ENCODE measurements around the gene CCDC97. TPM values are rescaled to one million over a fixed set of nuclear protein-coding genes. Genes with fewer than 3 reads are reported as not detected.

CCDC97 gene
- polyA plus RNA-seq, 4 donors = 30.8 to 40.1 (median 34.1) TPM

DNA sequence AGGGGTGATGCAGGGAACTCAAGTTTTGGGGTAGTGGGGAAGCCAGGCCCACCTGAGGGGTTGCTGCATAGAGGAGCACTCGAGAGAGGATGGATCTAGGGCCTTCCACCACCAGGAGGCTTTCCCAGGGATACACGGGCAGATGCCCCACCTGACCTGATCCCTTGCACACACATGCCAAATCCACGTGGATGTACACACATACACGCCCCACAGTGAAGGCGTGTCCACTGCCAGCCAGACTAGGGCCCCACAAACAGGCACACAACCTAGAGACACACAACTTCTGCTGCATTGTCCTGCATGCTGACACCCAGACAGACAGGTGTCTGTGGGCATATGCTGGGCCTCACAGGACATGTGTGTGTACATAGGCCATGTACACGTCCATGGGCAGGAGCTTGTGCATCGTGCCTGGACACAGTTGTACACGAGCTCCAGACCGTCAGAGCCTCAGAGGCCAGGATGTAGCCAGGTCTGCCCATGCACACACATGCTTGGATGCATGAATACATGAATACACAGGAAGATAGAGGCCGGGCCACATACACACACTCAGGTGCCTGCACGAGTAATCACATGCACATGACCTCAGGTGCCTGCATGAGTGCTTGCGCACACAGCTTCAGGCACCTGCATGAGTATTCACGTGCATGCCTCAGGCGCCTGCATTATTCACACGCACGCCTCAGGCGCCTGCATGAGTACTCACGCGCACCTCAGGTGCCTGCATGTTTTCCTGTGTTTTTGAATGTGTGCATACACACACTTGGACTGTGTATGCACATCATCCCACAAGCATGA lies 8.9 kb downstream of the CCDC97 start:
- no peak for DNase-seq (ENCODE audit: low read depth in 4 of 4, low spot score in 2 of 4)

DNA sequence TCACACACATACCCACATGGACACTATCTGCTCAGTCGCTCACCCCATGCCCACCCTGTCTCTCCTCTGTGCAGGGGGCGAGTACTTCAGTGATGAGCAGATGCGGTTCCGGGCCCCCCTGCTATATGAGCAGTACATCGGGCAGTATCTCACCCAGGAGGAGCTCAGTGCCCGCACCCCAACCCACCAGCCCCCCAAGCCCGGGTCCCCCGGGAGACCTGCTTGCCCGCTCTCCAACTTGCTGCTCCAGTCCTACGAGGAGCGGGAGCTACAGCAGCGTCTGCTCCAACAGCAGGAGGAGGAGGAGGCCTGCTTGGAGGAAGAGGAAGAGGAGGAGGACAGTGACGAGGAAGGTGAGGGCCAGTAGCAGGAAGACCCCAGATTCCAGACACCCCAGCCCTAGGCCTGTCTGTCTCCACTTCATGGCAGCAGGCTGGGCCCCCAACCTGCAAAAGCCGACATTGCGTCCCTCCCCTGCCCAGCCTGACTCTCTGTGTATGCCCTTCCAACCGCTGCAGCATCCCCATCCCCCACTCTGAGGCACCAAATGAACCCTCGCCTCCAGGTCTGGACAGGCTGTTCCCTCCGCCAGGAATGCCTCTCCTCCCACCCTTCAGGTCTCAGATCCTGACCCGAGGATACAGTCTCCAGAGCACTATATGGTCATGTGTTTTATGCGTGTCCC lies 9.7 kb downstream of the CCDC97 start:
- DNase-seq (ENCODE audit: low read depth in 4 of 4, low spot score in 2 of 4) = no peak

DNA sequence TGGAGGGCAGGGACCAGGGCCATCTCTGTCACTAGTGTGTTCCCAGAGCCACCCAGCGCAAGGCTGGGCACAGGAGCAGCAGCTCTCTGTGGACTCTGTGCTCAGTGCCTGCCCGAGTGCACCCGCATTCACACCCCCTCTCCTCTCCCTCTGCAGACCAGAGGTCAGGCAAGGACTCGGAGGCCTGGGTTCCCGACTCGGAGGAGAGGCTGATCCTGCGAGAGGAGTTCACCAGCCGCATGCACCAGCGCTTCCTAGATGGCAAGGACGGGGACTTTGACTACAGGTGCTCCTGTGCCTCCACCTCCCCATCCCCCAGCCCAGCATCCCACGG lies 10.2 kb downstream of the CCDC97 start:
- no peak for DNase-seq (ENCODE audit: low read depth in 4 of 4, low spot score in 2 of 4)

DNA sequence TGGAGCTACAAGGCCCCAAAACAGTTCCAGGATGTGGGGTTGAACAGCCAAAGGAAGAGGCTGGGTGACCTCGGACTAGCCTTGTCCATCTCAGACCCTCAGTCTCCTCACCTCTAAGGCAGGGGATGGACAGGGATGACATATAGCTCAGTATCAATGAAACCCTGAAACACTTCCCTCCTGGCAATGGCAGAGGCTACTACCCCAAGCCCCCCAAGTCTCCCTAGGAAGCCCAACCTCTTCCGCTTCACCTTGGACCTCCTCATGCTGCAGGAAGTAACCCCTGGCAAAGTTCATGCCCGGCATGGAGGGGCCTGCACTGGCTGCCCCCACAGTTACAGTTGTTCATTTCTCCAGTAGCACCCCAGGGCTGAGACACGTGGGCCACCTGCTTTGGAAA lies 10.6 kb downstream of the CCDC97 start:
- no peak for DNase-seq (ENCODE audit: low read depth in 4 of 4, low spot score in 2 of 4)

DNA sequence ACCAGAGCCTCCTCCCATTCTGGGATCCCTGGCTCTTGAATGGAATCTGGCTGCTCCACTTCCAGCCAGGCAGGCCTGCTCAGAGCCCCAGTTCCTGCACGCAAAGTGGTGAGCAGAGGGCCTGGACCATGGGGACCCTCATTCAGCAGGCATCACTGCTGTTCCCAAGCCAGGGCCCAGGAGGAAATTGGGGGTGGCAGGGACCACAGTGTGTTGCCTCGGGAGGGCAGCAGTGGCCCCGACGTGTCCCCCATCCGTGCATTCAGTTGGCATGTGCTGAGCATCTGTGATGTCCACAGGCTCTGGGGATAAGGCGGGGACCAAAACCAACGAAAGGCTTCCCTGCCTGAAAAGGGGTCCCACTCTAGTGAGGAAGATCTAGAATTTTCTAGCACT lies 11.2 kb downstream of the CCDC97 start:
- no peak for DNase-seq (ENCODE audit: low read depth in 4 of 4, low spot score in 2 of 4)

DNA sequence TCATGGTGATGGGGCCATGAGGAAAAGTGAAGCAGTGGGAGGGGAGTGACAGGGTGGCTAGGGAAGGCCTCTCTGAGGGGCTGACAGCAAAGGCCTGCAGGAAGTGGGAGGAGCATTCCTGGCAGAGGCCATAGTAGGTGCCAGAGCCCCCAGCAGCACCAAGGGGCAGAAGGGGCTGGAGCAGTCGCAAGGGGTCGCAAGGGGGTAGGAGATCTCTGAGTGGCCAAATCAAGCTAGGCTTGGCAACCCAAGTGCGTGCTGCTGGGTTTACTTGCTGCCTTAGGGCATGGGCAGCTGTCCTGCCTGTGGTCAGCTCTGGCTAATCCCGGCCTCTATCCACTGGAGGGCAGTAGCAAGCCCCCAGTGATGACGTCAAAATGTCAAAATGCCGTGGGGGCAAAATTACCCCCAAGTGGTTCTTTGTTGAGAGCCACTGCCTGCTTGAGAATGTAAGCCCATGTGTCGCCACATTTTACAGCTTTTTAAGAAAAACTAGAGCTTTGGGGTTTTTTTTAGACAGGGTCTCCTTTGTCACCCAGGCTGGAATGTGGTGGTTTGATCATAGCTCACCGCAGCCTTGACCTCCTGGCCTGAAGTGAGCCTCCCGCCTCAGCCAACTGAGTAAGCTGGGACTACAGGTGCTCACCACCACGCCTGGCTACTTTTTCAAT lies 11.8 kb downstream of the CCDC97 start:
- DNase-seq (ENCODE audit: low read depth in 4 of 4, low spot score in 2 of 4) = no peak

DNA sequence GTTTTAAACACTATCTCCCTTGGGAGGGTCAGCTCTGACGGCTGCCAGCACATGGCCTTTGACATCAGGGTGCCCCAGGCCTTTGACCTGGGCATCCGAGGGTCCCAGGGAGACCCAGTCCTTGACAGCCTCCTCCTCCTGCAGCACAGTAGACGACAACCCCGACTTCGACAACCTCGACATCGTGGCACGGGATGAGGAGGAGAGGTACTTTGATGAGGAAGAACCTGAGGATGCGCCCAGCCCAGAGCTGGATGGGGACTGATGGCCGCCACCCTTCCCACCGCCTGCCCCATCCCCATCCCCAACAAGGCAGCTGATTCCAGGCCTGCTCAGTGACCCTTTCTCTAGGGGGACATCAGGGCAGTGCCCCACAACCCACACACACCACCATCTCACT lies 12.5 kb downstream of the CCDC97 start:
- DNase-seq (ENCODE audit: low read depth in 4 of 4, low spot score in 2 of 4) = no peak

DNA sequence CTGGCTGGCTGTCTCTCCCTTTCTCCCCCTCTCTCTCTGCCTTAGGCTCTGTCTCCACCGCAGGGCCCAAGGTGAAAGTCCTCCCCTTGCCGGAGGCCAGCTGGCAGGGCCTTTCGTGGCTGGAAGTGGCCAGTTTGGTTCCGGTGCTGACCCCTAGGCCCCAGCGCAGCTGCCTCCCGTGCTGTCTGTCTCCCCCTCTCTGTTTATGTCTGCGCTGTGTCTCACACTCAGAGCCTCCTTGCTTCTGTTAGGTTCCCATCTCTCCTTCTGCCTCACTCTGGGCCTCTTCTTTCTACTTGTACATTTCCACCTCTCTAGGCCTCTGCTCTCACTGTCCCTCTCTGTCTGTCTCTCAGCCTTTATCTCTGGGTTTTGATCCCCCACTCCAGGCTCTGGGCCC lies 13.1 kb downstream of the CCDC97 start:
- no peak for DNase-seq (ENCODE audit: low read depth in 4 of 4, low spot score in 2 of 4)

DNA sequence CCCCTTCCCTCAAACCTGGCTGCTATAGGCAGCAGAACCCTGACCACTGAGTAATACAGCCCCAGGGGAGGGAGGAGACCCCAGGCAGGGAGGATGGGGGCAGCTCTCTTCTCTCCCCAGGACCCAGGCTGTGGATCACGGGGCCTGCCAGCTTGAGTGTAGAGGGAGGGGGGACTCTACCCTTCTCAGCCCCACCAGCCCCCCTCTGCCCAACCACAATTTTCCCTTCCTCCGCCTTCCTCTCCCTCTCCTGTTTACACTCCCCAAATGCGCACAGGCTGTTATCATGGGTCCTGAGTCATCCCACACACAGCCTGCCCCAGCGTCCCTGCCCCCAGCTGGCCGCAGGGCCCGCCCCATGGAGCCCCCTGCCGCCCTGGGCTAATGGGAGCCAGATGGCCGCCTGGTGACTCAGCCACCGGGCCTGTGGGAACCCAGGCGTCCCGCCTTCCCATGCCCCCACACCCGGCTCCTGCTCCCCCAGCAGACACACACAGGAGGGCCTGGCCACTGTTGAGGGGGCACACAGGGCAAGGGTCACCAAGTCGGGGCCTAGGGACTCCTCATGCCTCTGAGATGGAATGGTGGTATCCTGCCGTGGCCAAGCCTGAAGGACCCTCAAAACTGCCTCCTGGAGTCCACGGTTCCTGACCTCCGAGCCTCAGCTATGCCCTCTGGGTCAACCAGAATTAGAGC lies 13.6 kb downstream of the CCDC97 start:
- no peak for DNase-seq (ENCODE audit: low read depth in 4 of 4, low spot score in 2 of 4)

DNA sequence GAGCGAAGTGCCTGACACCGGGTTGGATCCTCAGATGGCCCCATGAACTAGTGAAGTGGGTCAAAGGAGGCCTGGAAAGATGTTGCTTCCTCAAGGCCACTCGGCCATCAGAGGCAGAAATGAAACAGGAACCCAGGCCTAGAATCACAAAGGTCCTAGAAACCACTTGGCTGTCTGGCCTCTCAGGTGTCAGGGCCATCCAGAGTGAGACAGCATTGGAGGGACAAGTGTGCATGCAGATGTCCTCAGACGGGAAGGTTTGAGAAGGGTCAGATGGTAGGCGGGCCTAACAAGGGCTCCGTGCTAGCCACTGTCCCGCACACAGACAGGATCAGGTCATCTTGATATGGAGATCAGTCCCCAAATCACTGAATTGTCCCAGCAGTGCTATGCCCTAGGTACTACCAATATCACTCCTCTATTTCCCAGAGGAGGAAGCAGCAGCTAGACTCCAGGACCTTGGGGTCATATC lies 14.3 kb downstream of the CCDC97 start:
- no peak for DNase-seq (ENCODE audit: low read depth in 4 of 4, low spot score in 2 of 4)

DNA sequence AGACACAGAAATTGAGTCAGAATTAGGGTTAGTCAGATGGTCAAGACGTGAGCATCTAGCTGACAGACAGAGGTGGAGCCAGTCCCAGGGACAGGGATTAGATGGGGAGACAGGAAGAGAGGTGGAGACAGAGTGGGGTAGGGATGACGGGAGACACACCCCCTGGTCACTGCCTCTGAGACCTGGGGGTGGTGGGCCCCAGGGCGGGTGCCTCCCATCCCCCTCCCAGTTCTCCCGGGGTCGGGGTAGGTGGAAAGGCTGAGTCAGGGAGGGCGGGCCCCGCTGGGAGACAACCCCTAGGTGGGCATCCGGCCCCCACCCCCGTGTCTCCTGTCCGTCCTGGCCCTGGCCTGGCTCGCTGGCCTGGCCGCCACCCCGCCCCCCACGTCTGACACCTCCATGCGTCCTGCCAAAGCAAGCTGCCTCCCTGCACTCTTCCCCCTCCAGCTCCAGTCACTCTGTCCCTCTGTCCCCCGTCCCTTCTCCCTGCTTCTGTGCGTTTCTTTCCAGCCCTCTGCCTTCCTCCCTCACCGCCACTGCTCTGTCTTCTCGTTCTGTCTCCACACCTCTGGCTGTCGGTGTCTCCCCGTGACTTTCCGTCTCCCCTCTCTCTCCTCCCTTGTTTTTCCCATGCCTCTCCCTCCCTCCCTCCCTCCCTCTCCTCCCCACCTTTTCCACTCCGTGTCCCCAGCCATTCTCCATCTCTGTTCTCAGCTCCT lies 15.1 kb downstream of the CCDC97 start:
- DNase-seq (ENCODE audit: low read depth in 4 of 4, low spot score in 2 of 4) = no peak

DNA sequence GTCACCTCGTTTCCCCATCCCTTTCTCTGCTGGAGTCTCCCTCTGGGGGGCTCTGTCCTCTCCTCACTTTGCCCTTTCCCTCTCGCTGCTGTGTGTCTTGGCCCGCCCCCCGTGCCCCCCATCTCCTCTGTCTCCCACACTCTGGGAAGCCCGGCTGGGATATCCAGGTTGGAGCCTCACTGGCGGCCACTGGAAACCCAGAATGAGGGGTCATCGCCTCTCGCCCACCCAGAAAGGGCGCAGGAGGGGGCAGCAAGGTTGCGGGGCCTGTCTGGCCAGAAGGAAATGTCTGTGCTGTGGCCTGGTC lies 15.6 kb downstream of the CCDC97 start:
- no peak for DNase-seq (ENCODE audit: low read depth in 4 of 4, low spot score in 2 of 4)

DNA sequence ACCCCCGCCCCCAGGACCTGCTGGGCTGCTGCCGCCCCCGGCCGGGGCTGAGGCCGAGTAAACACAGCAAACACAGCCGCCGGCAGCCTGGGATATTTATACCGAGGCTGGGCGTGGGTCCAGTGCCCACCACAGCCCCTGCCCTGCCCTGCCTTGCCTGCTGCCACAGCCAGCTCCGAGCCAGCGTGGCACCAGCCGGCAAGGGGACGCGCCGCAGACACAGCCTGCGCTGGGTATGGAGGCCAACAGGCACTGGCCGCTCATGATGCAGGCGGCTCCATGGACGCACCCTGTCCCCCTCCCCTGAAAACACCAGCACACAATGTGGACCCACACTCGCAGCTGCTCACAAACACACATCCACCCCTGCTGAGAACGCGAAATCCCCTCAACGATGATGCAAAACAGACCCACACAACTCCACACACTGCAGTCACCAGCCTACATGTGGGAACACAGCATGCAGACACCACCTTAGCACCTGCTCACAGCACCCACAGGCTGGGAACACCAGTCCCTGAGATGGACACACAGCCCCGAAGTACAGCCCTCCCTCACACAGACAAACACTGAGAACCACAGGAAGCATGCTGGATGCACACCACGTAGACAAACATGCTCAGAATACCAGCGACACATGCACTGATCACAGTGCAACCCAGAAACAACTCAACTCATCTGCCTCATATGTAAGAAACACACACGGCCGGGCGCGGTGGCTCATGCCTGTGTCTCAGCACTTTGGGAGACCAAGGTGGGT lies 16.2 kb downstream of the CCDC97 start:
- DNase-seq (ENCODE audit: low read depth in 4 of 4, low spot score in 2 of 4) = no peak

DNA sequence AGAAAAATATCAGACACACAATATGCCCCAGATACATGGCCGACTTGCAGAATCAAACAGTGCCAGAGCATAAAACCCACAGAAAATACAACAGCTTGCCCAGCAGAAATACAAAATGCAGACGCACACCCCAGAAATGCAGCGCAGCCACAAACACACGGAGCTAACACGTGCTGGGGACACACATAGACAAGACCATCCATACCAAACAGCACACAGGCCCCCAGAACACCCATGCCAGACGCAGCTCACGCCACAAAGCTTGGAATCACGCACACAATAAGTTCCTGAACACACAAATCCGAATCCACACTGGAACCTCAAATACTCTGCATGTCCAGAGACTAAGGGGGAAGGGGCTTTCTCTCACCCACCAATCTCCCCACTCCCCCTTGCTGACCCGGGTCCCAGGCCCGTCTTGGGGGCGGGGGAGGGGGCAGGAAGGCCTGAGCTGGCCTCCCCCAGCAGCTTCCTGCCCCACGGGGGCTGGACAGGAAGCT lies 17.2 kb downstream of the CCDC97 start:
- DNase-seq (ENCODE audit: low read depth in 4 of 4, low spot score in 2 of 4) = no peak

DNA sequence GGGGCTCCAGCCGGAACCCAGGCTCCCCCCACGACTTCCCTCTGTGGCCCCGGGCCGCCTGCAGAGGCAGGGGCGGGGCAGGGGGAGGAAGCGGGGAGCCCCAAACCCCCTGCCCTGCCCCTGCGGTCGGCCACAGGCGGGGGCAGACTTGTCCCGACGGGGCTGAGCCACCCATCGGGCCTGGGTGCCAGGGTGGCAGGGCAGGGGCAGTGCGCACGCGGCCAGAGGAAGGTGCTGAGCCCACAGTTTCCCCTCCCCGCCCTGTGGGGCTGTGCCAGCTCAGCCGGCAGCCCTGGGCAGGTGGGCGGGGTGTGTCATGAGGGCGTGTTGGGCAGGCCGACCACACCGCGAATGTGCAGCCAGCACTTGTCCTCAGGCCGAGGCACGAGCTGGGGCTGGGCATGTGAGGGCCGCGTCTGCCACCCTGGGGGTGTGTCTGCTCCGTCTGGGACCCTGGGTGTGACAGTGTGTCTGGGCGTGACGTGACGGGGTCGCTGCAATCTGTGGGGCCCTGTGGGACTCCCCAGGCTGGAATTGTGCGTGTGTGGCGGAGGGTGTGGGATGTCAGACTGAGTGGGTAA lies 17.7 kb downstream of the CCDC97 start:
- no peak for DNase-seq (ENCODE audit: low read depth in 4 of 4, low spot score in 2 of 4)

DNA sequence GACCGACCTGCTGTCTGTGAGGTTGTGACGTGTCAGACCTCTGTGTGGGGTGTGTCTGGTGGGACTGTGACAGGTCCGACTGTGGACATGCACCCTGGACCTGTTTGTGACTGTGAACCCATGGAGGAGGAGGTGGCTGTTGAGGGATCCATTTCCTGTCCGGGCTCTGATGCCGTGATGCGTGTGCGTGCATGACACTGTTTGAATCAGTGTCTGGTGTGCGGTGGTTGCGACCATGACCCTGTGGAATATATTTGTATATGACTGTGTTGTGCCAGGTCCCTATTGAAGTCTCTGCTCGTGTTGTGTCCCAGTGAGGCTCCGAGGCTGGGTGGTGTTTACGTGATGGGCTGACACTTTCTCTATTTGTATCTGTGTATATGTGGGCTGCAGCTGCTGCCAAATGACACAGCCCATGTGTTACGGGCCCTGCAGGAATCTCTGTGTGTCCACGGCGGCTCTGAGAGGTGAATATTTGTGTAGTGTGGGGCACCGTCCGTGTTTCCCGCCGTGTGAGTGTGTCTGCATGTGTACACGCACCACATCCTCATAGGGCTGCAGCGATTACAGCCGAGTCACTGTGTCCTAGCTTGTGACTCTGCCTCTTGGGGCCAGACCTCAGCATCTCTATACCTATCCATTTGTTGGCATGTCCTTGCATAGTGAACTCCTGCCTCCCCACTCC lies 18.3 kb downstream of the CCDC97 start:
- no peak for DNase-seq (ENCODE audit: low read depth in 4 of 4, low spot score in 2 of 4)

DNA sequence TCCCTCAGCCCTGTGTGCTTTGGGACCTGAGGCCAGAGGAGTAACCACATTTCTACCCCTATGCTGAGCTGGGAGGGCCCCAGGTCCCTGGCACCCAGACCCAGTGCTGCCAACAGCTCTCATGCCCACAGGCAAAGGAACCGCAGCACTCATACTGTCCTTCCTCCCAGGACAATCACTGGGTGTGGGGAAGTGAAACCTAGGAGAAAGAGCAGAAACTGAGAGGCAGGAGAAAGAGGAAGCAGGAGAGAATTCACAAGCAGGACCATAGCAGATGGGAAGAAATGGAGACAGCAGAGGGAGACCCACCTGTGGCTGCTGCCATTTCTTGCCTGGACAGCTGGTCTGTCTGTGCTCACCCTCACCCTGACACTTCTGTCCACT lies 18.9 kb downstream of the CCDC97 start:
- DNase-seq (ENCODE audit: low read depth in 4 of 4, low spot score in 2 of 4) = no peak

DNA sequence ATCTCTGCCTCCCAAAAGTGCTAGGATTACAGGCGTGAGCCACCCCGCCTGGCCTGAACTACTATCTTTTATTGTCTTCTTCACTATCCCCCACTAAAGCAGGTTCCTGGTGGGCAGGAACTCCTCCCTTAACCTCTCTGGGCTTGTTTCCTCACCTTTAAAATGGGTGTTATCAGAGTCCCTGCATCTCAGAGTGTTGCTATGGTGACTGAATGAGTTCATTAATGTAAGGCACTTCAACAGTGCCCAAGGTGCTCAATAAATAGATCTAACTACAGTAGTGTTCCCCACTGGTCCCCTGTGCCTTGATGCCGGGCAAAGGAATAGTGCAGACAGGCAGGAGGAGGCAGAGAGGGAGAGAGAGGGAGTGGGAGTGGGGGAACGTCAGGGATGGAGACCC lies 20.5 kb downstream of the CCDC97 start:
- no peak for DNase-seq (ENCODE audit: low read depth in 4 of 4, low spot score in 2 of 4)

Measured in left renal cortex interstitium (tissue), 4 donors.